Thyroid gland (tissue), 4 donors: ENCODE results near the gene TMEM132D. TPM values are rescaled to one million over a fixed set of nuclear protein-coding genes. Genes with fewer than 3 reads are reported as not detected.

Experiments
- DNase-seq, 2 donors: peaks; one replicate each; pipeline ENCODE4 v3.0.0-alpha.2; 2019
- H3K27ac ChIP-seq, 3 donors: fragments of 200-600 bp; sonication (generic); 1 replicate in 2 of 3; 2 replicates in 1 of 3; pipeline ENCODE4 v1.5.1; 2016 to 2019; ENCODE audit warnings: mild to moderate bottlenecking in 1 of 3, moderate library complexity in 1 of 3
- H3K27me3 ChIP-seq: fragments of 200-600 bp; sonication (generic); one replicate; pipeline ENCODE4 v1.5.1; 2019
- H3K36me3 ChIP-seq, 2 donors: fragments of 200-600 bp; sonication (generic); one replicate each; pipeline ENCODE4 v1.5.1; 2016 to 2019
- H3K4me1 ChIP-seq, 2 donors: fragments of 200-600 bp; sonication (generic); one replicate each; pipeline ENCODE4 v1.5.1; 2017 to 2019
- H3K4me3 ChIP-seq, 3 donors: fragments of 200-600 bp; sonication (generic); replicated peaks in 1 of 3; 1 replicate in 2 of 3; 2 replicates in 1 of 3; pipeline ENCODE4 v1.5.1; 2016; ENCODE audit warnings: mild to moderate bottlenecking in 1 of 3
- H3K9me3 ChIP-seq: fragments of 200-600 bp; sonication (generic); one replicate; pipeline ENCODE4 v1.5.1; 2017
- POLR2A ChIP-seq, 2 donors: fragments of 450-650 bp; IDR thresholded peaks; one replicate each; pipeline ENCODE4 v1.6.1; 2017; ENCODE audit warnings: antibody characterized with exemption in 2 of 2, mild to moderate bottlenecking in 2 of 2, moderate library complexity in 1 of 2
- WGBS, 2 donors: methylation state at CpG; one replicate each; pipeline ENCODE4 v1.1.5; 2017; 5-methylcytosine and 5-hydroxymethylcytosine counted together
- intact Hi-C: fragments of 100-400 bp; cut with DNase I; formaldehyde crosslinking; loops from one replicate; pipeline ENCODE4 v1.15.1; 2023
- total RNA-seq, 4 donors: library from RNA; depleted of rRNA; stranded (reverse); fragments of >200 nt; gene quantifications; one replicate each; pipeline ENCODE4 v1.2.3, GENCODE V29; 2016
- TF ChIP-seq, protein P1 (sequence below), 6 experiments: fragments of 200-600 bp in 3 of 6; fragments of 450-650 bp in 3 of 6; sonication (generic) in 3 of 6; IDR thresholded peaks; one replicate each; pipeline ENCODE4 v1.5.1; 2016 to 2019; ENCODE audit warnings: antibody characterized with exemption in 6 of 6, mild to moderate bottlenecking in 2 of 6, inconsistent platforms in 1 of 6, moderate library complexity in 1 of 6

The TMEM132D gene
- total RNA-seq, 4 donors from 2014 or later = not detected

DNA sequence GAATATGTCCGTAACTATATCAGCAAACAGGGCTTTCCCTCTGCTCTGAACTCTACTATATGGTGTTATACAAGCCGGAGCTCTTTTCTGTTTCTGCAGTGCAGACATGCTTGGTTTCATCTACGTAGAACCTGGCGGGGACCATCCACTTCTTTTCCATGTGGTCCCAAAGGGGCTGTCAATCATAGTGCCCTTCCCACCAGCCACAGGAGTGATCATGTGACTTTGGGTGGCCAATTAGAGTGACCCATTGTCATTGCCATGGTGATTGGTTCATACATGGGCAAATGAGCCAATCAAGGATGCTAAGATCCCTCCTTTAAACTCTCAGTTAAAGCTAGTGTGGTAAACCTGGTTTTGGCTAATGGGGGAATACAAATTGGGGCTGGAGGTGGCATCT lies 281.3 kb downstream of the TMEM132D start:
- no peak for DNase-seq
- H3K27me3 ChIP-seq = no peaks in the 10 kb centered on the region
- 87 to 93% methylated on average over 4 of the region's 4 CpGs for WGBS, 2 donors
- intact Hi-C loops = no loop called here
- no peaks in the 10 kb centered on the region for H3K9me3 ChIP-seq
- no peaks in the 10 kb centered on the region for H3K36me3 ChIP-seq
- no peaks in the 10 kb centered on the region for H3K4me1 ChIP-seq
- no peak for TF ChIP-seq POLR2A (IDR thresholded peaks at IDR 0.05)
- TF ChIP-seq, protein P1, sequence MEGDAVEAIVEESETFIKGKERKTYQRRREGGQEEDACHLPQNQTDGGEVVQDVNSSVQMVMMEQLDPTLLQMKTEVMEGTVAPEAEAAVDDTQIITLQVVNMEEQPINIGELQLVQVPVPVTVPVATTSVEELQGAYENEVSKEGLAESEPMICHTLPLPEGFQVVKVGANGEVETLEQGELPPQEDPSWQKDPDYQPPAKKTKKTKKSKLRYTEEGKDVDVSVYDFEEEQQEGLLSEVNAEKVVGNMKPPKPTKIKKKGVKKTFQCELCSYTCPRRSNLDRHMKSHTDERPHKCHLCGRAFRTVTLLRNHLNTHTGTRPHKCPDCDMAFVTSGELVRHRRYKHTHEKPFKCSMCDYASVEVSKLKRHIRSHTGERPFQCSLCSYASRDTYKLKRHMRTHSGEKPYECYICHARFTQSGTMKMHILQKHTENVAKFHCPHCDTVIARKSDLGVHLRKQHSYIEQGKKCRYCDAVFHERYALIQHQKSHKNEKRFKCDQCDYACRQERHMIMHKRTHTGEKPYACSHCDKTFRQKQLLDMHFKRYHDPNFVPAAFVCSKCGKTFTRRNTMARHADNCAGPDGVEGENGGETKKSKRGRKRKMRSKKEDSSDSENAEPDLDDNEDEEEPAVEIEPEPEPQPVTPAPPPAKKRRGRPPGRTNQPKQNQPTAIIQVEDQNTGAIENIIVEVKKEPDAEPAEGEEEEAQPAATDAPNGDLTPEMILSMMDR (IDR thresholded peaks at IDR 0.05) = no peak
- H3K4me3 ChIP-seq = no peak overlapping the region
- no peak overlapping the region for H3K27ac ChIP-seq

DNA sequence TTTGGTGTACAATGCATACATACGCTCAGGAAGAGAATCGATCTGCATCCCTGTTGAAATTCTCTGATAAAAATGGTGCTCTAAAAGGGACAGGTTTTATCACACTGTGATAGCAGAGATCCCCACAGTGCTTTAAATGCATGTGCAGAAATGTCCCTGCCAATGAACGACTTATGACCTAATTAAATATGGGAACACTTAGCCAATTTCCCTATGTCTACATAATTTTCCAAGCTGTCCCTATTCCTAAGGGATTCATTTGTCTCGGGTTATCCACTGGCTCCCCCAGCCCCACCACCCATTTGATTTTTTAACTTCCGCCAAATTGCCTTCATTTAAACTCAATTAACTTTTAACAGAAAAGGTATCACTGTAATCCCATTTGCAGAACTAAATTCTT lies 284.6 kb downstream of the TMEM132D start:
- H3K4me1 ChIP-seq = no peaks in the 10 kb centered on the region
- no peak for DNase-seq
- no peaks in the 10 kb centered on the region for H3K36me3 ChIP-seq
- intact Hi-C loops = no loop called here
- no peaks in the 10 kb centered on the region for H3K27me3 ChIP-seq
- no peak overlapping the region for H3K27ac ChIP-seq
- H3K9me3 ChIP-seq = no peaks in the 10 kb centered on the region
- WGBS, 2 donors = 70 to 74% methylated on average over 5 of the region's 5 CpGs
- no peak overlapping the region for H3K4me3 ChIP-seq
- TF ChIP-seq, protein P1 (IDR thresholded peaks at IDR 0.05) = no peak
- TF ChIP-seq POLR2A (IDR thresholded peaks at IDR 0.05) = no peak

DNA sequence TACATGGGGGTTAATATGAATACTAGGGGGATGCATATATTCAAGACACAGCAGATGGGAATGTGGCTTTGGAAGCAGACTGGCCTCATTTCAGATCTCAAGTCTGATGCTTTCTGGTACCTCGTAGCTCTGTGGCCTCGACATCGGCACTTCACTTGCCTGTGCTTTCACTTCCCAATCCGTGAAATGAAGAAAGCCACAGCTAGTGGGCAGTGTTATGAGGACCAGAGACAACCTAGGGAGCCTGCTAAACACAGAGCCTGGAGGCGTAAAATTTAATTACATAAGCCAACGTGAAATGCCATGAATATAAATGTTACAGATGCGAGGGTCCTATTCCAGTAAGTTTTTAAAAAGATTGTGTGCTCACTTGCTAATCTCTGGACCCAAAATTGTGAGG lies 286.0 kb downstream of the TMEM132D start:
- Histone ChIP-seq H3K27me3 (no peaks in the 10 kb centered on the region), H3K4me1 (no peaks in the 10 kb centered on the region), H3K36me3 (no peaks in the 10 kb centered on the region), H3K27ac (no peak overlapping the region), H3K4me3 (no peak overlapping the region), H3K9me3 (no peaks in the 10 kb centered on the region)
- TF ChIP-seq, protein P1 (IDR thresholded peaks at IDR 0.05) = no peak
- TF ChIP-seq POLR2A (IDR thresholded peaks at IDR 0.05) = no peak
- no peak for DNase-seq
- WGBS, 2 donors = 80 to 87% methylated on average over 7 of the region's 7 CpGs
- intact Hi-C loops = no loop called here

DNA sequence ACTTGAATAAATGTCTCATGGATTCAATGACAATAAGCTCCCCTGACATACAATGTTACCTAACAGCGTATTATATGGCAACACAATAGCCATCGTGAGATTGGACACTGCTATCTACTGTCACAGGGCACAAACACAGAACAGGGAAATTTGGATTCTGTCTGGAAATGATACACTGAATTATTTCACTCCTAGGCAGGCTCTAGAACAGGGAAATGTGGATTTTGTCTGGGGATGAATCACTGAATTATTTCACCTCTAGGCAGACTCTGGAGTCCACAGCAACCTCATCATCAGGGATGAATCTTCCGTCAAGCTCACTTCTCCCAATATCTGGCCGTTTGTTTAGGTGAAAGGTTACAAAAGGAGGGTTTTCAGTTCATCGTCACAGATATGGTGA lies 288.8 kb downstream of the TMEM132D start:
- TF ChIP-seq, protein P1 (IDR thresholded peaks at IDR 0.05) = no peak
- 80 to 92% methylated on average over 5 of the region's 5 CpGs for WGBS, 2 donors
- intact Hi-C loops = no loop called here

DNA sequence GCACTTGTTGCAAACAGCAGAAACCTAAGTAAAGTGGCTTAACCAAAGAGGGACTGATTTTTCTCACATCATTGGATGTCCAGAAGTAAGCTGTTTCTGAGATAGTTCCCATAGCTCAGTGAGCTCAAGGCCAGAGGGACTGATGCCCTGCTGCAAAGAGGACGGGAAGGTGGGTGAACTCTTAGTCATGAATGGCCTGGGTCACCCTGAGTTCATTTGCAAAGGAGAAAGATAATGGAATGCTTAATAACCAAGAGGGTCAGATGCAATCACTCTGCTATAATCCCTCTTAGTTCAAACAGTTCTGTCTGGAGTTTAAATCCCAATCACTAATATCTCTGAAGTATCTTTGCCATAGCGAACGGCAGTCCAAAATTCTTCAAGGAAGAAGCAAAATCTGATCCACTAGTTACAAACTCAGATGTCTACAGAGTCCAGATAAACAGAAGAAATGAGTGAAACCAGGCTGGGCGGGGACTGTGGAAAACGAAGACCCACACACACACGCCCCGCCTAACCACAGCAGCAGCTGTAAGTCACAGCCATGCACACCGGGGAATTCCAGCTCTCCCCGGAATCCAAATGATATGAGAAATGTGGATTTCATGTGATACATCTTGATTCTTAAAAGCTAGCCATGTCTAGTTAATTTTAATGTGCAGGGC lies 289.5 kb downstream of the TMEM132D start:
- no peak overlapping the region for H3K4me3 ChIP-seq
- H3K9me3 ChIP-seq = no peaks in the 10 kb centered on the region
- no peaks in the 10 kb centered on the region for H3K4me1 ChIP-seq
- TF ChIP-seq, protein P1 (IDR thresholded peaks at IDR 0.05) = no peak
- TF ChIP-seq POLR2A (IDR thresholded peaks at IDR 0.05) = no peak
- no peaks in the 10 kb centered on the region for H3K27me3 ChIP-seq
- intact Hi-C loops = no loop called here
- DNase-seq = no peak
- WGBS, 2 donors = 67% methylated on average over 9 of the region's 9 CpGs
- no peaks in the 10 kb centered on the region for H3K36me3 ChIP-seq
- no peak overlapping the region for H3K27ac ChIP-seq

More for the DNA sequence above, 288.8 kb downstream of the TMEM132D start:
- no peak overlapping the region for H3K27ac ChIP-seq
- no peaks in the 10 kb centered on the region for H3K36me3 ChIP-seq
- no peaks in the 10 kb centered on the region for H3K27me3 ChIP-seq
- DNase-seq = no peak
- H3K4me3 ChIP-seq = no peak overlapping the region
- H3K4me1 ChIP-seq = no peaks in the 10 kb centered on the region
- no peaks in the 10 kb centered on the region for H3K9me3 ChIP-seq
